ENCODE measurements around the gene CADM2. TPM values are rescaled to one million over a fixed set of nuclear protein-coding genes. Genes with fewer than 3 reads are reported as not detected.

CADM2 gene
- total RNA-seq, 6 donors from 2014 or later: under 0.01 to 4.6 (median 1.2) TPM

DNA sequence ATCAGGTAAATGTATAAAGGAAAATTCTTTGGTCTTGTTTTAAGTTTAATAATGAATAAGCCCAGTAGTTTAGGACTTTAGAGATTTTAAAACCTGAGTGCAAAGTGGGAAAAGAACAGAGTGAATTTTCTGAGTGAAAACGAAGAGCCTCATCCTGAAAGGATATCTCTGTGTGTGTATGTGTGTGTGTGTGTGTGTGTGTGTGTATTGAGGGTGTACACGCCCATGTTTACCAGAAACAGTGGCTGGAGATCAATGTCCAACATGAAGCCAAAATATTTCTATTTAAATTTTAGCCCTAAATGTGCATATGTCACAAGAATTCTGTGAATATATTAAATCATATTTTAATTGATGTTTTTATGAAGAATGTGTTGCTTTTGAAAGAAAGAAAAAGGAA is 549.9 kb downstream of the CADM2 start:
- TF ChIP-seq, protein P1, sequence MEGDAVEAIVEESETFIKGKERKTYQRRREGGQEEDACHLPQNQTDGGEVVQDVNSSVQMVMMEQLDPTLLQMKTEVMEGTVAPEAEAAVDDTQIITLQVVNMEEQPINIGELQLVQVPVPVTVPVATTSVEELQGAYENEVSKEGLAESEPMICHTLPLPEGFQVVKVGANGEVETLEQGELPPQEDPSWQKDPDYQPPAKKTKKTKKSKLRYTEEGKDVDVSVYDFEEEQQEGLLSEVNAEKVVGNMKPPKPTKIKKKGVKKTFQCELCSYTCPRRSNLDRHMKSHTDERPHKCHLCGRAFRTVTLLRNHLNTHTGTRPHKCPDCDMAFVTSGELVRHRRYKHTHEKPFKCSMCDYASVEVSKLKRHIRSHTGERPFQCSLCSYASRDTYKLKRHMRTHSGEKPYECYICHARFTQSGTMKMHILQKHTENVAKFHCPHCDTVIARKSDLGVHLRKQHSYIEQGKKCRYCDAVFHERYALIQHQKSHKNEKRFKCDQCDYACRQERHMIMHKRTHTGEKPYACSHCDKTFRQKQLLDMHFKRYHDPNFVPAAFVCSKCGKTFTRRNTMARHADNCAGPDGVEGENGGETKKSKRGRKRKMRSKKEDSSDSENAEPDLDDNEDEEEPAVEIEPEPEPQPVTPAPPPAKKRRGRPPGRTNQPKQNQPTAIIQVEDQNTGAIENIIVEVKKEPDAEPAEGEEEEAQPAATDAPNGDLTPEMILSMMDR (IDR thresholded peaks at IDR 0.05): no peak
- TF ChIP-seq POLR2A (IDR thresholded peaks at IDR 0.05): no peak
- no peak for TF ChIP-seq EP300 (IDR thresholded peaks at IDR 0.05)
- TF ChIP-seq POLR2AphosphoS5 (IDR thresholded peaks at IDR 0.05): no peak

DNA sequence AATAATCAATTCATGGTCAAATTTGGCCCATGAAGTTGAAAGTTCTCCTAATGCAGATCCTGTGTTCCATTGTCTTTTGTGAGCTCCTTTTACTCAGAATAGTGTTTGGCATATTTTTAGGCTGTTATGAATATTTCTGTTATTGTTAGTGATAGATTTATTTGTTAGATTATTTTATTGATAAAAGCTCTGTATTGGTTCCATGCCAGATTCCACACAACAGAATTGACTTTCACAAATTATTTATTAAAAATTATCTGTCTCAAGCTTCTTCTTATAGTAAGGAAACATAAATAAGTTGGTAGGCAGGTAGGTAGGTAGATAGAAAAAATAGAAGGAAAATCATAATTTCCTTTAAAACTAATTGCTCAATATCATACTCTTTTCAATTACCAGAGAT is 557.4 kb downstream of the CADM2 start:
- Histone ChIP-seq H3K4me3 (no peak overlapping the region), H3K4me1 (no peaks in the 10 kb centered on the region), H3K9me3 (no peaks in the 10 kb centered on the region), H3K27ac (no peak overlapping the region), H3K27me3 (no peaks in the 10 kb centered on the region), H3K36me3 (no peaks in the 10 kb centered on the region)
- ATAC-seq (ENCODE audit: low FRiP score in 2 of 2) (no peak), DNase-seq (no peak)
- TF ChIP-seq, protein P1 (IDR thresholded peaks at IDR 0.05): no peak
- TF ChIP-seq POLR2A (IDR thresholded peaks at IDR 0.05) (no peak), POLR2AphosphoS5 (IDR thresholded peaks at IDR 0.05) (no peak), EP300 (IDR thresholded peaks at IDR 0.05) (no peak)

More for the DNA sequence above, 549.9 kb downstream of the CADM2 start:
- Histone ChIP-seq H3K36me3 (no peaks in the 10 kb centered on the region), H3K27me3 (no peaks in the 10 kb centered on the region), H3K9me3 (no peaks in the 10 kb centered on the region), H3K27ac (no peak overlapping the region), H3K4me1 (no peaks in the 10 kb centered on the region), H3K4me3 (no peak overlapping the region)
- no peak for DNase-seq
- WGBS, 2 donors: 49 to 64% methylated on average over 2 of the region's 2 CpGs
- no peak for ATAC-seq (ENCODE audit: low FRiP score in 2 of 2)

DNA sequence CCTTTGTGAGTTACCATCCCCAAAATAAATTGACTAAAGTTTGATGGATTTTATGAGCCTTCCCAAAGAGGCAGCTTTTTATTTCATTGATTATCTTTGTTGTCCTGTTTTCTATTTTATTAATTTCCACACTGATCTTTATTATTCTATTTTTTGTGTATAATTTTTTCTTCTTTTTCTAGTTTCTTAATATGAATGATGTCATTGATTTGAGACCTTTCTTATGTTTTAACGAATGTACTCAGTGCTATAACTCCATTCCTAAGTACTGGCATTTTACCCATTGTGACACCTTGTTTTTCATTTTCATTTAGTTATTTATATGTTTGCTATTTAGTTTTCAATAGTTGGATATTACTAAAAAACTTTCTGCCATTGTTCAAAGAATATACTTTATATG is 565.3 kb downstream of the CADM2 start:
- no peak for TF ChIP-seq POLR2AphosphoS5 (IDR thresholded peaks at IDR 0.05)
- no peak for TF ChIP-seq EP300 (IDR thresholded peaks at IDR 0.05)
- TF ChIP-seq, protein P1 (IDR thresholded peaks at IDR 0.05): no peak
- TF ChIP-seq POLR2A (IDR thresholded peaks at IDR 0.05): no peak
- no peaks in the 10 kb centered on the region for H3K9me3 ChIP-seq
- no peaks in the 10 kb centered on the region for H3K27me3 ChIP-seq
- no peaks in the 10 kb centered on the region for H3K36me3 ChIP-seq
- no peak for ATAC-seq (ENCODE audit: low FRiP score in 2 of 2)
- DNase-seq: no peak
- H3K4me3 ChIP-seq: no peak overlapping the region
- H3K27ac ChIP-seq: no peak overlapping the region
- 83 to 98% methylated on average over 1 of the region's 1 CpG for WGBS, 2 donors
- no peaks in the 10 kb centered on the region for H3K4me1 ChIP-seq

DNA sequence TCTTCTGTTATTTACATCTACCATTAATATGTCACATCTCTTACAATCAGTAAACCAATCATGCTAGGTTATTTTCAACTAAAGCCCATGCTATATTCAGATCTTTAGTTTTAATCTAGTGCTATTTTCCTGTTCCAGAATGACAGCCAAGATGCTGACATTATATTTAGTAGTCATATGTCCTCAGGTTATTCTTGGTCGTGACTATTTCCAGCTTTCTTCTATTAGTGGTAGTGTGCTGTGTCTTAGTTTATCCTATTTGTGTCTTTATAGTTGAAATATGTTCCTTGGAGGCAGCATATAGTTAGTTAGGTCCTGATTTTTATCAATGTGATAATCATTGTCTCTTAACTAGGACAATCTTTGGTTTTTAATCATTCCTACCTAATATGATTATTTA is 566.5 kb downstream of the CADM2 start:
- Histone ChIP-seq H3K9me3 (no peaks in the 10 kb centered on the region), H3K36me3 (no peaks in the 10 kb centered on the region), H3K27me3 (no peaks in the 10 kb centered on the region), H3K4me1 (no peaks in the 10 kb centered on the region), H3K4me3 (no peak overlapping the region), H3K27ac (no peak overlapping the region)
- DNase-seq (no peak), ATAC-seq (ENCODE audit: low FRiP score in 2 of 2) (no peak)
- 48 to 62% methylated on average over 1 of the region's 1 CpG for WGBS, 2 donors
- TF ChIP-seq EP300 (IDR thresholded peaks at IDR 0.05) (no peak), POLR2AphosphoS5 (IDR thresholded peaks at IDR 0.05) (no peak), POLR2A (IDR thresholded peaks at IDR 0.05) (no peak)
- TF ChIP-seq, protein P1 (IDR thresholded peaks at IDR 0.05): no peak

DNA sequence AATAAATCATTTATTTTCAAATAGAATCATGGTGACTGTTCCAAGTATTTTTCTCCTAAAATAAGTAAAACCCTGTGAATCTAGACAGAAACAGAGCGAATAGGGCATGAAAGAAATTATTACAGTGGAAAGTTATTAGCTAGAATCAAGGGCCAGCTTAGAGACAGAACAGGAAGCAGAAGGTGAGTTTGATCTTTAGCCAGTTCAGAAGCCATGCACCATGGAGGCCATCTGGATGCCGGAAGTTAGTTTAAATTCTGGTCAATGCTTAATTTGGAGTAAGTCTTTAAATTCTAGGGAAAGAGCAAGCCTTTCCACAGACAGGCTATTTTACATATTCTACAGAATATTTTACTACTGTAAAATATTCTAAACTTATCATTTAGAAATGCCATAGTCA is 574.8 kb downstream of the CADM2 start:
- TF ChIP-seq POLR2AphosphoS5 (IDR thresholded peaks at IDR 0.05): no peak
- no peak for TF ChIP-seq EP300 (IDR thresholded peaks at IDR 0.05)
- no peak for TF ChIP-seq POLR2A (IDR thresholded peaks at IDR 0.05)
- TF ChIP-seq, protein P1 (IDR thresholded peaks at IDR 0.05): no peak
- H3K36me3 ChIP-seq: no peaks in the 10 kb centered on the region
- DNase-seq (no peak), ATAC-seq (ENCODE audit: low FRiP score in 2 of 2) (no peak)
- H3K27ac ChIP-seq: no peak overlapping the region
- H3K4me3 ChIP-seq: no peak overlapping the region
- H3K9me3 ChIP-seq: no peaks in the 10 kb centered on the region
- no peaks in the 10 kb centered on the region for H3K27me3 ChIP-seq
- WGBS, 2 donors: 78 to 83% methylated on average over 2 of the region's 2 CpGs
- no peaks in the 10 kb centered on the region for H3K4me1 ChIP-seq

All from upper lobe of left lung (tissue), 6 donors.